ENCODE data around the gene NAV2. TPM values are rescaled to one million over a fixed set of nuclear protein-coding genes. Genes with fewer than 3 reads are reported as not detected.

The NAV2 gene
- total RNA-seq, 4 donors from 2014 or later: 9.6 to 40.0 (median 23.1) TPM

DNA sequence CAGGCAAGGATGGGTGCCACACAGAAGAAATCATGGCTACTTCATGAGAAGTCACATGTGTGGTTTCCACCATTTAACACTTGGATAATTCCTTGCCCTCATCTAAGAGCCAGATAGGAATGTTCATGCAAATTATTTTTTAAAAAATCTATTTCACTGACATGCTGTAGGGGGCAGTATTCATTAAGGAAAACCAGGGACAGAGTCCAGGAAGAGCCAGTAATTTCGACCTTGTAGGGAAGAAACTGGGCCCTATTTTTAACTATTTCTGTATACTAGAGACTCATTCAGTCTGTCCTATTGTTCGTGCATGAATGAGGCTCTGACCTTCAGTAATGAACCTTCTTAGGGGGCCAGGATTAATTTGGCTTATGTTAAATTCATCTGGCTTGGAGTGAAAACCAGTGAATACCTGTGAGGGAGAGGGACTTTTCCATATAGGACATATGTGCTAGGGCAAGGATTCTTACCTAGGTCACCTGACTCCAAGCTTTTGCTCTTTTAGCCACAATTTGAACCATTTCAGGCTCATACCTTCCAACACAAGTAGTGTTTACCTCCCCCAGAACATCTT lies 192.7 kb downstream of the NAV2 start:
- DNase-seq: no peak
- in situ Hi-C loops (cut with MboI; ENCODE audit: low pct_ligation_motif_present in 1 of 4, low pct_unique_long_range_greater_than_20kb in 1 of 4, low sequenced_read_pairs in 3 of 4) (loop anchor here in 1 of 4 donors (10.0 kb wide), 1 partner anchor 341 kb away; no protein-coding TSS in a partner anchor), intact Hi-C loops (cut with DNase I; ENCODE audit: low total_unique reads) (loop anchor here (5.0 kb wide), 1 partner anchor 338 kb away; no protein-coding TSS in a partner anchor)

DNA sequence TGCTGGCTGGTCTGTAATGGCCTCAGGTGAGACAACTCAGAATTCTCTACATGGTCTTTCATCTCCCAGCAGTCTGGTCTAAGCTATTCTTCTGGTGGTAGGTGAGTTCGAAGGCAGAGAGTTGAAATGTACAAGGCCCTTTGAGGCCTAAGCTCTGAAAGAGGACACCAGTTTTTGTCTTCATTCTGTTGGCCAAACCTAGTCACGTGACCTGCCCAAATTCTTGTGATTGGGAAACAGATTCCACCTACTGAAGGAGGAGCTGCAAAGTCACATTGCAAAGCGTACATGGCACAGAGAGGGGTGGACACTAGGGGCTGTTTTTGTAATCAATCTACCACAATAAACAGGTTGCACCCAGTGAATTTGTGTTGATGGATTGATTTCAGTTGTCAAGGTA lies 193.5 kb downstream of the NAV2 start:
- in situ Hi-C loops (cut with MboI; ENCODE audit: low pct_ligation_motif_present in 1 of 4, low pct_unique_long_range_greater_than_20kb in 1 of 4, low sequenced_read_pairs in 3 of 4): loop anchor here in 1 of 4 donors (10.0 kb wide), 1 partner anchor 341 kb away; no protein-coding TSS in a partner anchor
- WGBS, 2 donors (ENCODE audit: low coverage in 1 of 2): 90 to 92% methylated on average over 2 to 3 of the region's 3 CpGs
- no peak for DNase-seq
- intact Hi-C loops (cut with DNase I; ENCODE audit: low total_unique reads): loop anchor here (5.0 kb wide), 1 partner anchor 339 kb away; no protein-coding TSS in a partner anchor
- no peak overlapping the region for H3K4me3 ChIP-seq
- peaks cover 0 to 3% (median 0%) of the 10 kb centered on the region in 4 donors for H3K4me1 ChIP-seq
- TF ChIP-seq, protein P1, sequence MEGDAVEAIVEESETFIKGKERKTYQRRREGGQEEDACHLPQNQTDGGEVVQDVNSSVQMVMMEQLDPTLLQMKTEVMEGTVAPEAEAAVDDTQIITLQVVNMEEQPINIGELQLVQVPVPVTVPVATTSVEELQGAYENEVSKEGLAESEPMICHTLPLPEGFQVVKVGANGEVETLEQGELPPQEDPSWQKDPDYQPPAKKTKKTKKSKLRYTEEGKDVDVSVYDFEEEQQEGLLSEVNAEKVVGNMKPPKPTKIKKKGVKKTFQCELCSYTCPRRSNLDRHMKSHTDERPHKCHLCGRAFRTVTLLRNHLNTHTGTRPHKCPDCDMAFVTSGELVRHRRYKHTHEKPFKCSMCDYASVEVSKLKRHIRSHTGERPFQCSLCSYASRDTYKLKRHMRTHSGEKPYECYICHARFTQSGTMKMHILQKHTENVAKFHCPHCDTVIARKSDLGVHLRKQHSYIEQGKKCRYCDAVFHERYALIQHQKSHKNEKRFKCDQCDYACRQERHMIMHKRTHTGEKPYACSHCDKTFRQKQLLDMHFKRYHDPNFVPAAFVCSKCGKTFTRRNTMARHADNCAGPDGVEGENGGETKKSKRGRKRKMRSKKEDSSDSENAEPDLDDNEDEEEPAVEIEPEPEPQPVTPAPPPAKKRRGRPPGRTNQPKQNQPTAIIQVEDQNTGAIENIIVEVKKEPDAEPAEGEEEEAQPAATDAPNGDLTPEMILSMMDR (IDR thresholded peaks at IDR 0.05): no peak
- TF ChIP-seq POLR2A (IDR thresholded peaks at IDR 0.05): no peak
- TF ChIP-seq EP300 (IDR thresholded peaks at IDR 0.05; ENCODE audit: low read depth): no peak
- TF ChIP-seq POLR2AphosphoS5 (IDR thresholded peaks at IDR 0.05): no peak
- H3K36me3 ChIP-seq: no peaks in the 10 kb centered on the region
- no peaks in the 10 kb centered on the region for H3K9me3 ChIP-seq
- H3K27me3 ChIP-seq: no peaks in the 10 kb centered on the region
- peak overlapping the region in 1 of 4 donors; percentile 33 for H3K27ac ChIP-seq

More for the DNA sequence above, 192.7 kb downstream of the NAV2 start:
- peaks cover 0 to 4% (median 0%) of the 10 kb centered on the region in 4 donors for H3K4me1 ChIP-seq
- no peak for TF ChIP-seq POLR2A (IDR thresholded peaks at IDR 0.05)
- TF ChIP-seq, protein P1 (IDR thresholded peaks at IDR 0.05): peak; percentile 50 to 60 (median 58)
- TF ChIP-seq EP300 (IDR thresholded peaks at IDR 0.05; ENCODE audit: low read depth): no peak
- H3K36me3 ChIP-seq: no peaks in the 10 kb centered on the region
- WGBS, 2 donors (ENCODE audit: low coverage in 1 of 2): 21 to 27% methylated on average over 2 of the region's 2 CpGs
- no peak overlapping the region for H3K4me3 ChIP-seq
- H3K27ac ChIP-seq: peak overlapping the region in 2 of 4 donors; percentile 20 to 33
- no peaks in the 10 kb centered on the region for H3K27me3 ChIP-seq
- H3K9me3 ChIP-seq: no peaks in the 10 kb centered on the region

DNA sequence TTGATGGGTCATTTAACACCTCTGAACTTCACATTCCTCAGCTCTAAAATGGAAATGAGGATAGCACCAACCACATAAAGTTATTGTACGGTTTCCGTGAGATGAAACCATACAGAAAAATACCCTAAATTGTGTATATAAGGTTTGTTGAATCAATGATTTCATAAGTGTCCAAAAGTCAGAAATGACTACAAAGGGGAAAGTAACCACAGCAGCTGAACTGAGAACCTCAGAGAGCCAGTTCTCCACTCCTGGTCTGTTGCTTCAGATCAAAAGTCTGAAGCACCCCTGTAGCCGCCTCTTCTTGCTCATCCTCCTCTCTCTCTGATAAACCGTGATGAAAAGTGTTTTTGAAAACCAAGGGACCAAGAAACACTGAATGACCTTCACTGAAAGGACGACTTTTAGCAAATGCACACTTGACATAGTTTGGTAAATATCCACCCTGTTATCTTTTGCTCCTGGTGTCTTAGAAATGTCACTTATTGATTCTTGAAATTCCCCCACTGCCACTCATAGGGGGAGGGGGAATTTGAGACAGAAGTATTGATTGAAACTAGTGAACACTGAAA lies 194.5 kb downstream of the NAV2 start:
- H3K9me3 ChIP-seq: no peaks in the 10 kb centered on the region
- 70 to 76% methylated on average over 4 to 5 of the region's 5 CpGs for WGBS, 2 donors (ENCODE audit: low coverage in 1 of 2)
- H3K27me3 ChIP-seq: no peaks in the 10 kb centered on the region
- in situ Hi-C loops (cut with MboI; ENCODE audit: low pct_ligation_motif_present in 1 of 4, low pct_unique_long_range_greater_than_20kb in 1 of 4, low sequenced_read_pairs in 3 of 4): loop anchor here in 1 of 4 donors (10.0 kb wide), 1 partner anchor 342 kb away; no protein-coding TSS in a partner anchor
- H3K27ac ChIP-seq: no peak overlapping the region
- DNase-seq: no peak
- H3K4me3 ChIP-seq: no peak overlapping the region
- H3K36me3 ChIP-seq: no peaks in the 10 kb centered on the region
- peaks cover 0 to 5% (median 0%) of the 10 kb centered on the region in 4 donors for H3K4me1 ChIP-seq
- TF ChIP-seq POLR2AphosphoS5 (IDR thresholded peaks at IDR 0.05) (no peak), EP300 (IDR thresholded peaks at IDR 0.05; ENCODE audit: low read depth) (no peak)
- TF ChIP-seq, protein P1 (IDR thresholded peaks at IDR 0.05): no peak
- intact Hi-C loops (cut with DNase I; ENCODE audit: low total_unique reads): loop anchor here (5.0 kb wide), 1 partner anchor 340 kb away; no protein-coding TSS in a partner anchor

DNA sequence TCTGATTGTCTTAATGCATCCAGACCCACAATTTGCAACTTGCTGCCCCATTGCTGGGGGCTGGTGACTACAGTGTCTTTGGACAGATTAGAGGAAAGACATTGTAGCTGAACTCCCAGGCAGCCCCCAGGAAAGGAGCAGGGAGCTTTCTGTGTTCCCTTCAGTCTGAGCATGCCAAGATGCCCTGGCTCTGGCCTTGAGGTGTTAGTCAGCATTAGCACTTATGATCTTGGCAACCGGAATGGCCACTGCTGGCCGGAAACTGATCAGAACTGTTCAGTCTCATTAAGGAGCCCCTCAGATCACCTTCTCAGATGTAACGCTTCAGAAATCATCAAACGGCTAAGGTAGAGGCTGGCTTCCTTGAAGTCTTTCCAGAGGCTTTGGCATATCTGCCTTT lies 195.2 kb downstream of the NAV2 start:
- in situ Hi-C loops (cut with MboI; ENCODE audit: low pct_ligation_motif_present in 1 of 4, low pct_unique_long_range_greater_than_20kb in 1 of 4, low sequenced_read_pairs in 3 of 4) (loop anchor here in 1 of 4 donors (10.0 kb wide), 1 partner anchor 343 kb away; no protein-coding TSS in a partner anchor), intact Hi-C loops (cut with DNase I; ENCODE audit: low total_unique reads) (loop anchor here (5.0 kb wide), 1 partner anchor 341 kb away; no protein-coding TSS in a partner anchor)
- Histone ChIP-seq H3K4me1 (peaks cover 0 to 12% (median 0%) of the 10 kb centered on the region in 4 donors), H3K27ac (no peak overlapping the region), H3K27me3 (no peaks in the 10 kb centered on the region), H3K9me3 (no peaks in the 10 kb centered on the region), H3K36me3 (no peaks in the 10 kb centered on the region), H3K4me3 (no peak overlapping the region)
- no peak for TF ChIP-seq POLR2A (IDR thresholded peaks at IDR 0.05)
- no peak for TF ChIP-seq EP300 (IDR thresholded peaks at IDR 0.05; ENCODE audit: low read depth)
- TF ChIP-seq, protein P1 (IDR thresholded peaks at IDR 0.05): no peak
- no peak for TF ChIP-seq POLR2AphosphoS5 (IDR thresholded peaks at IDR 0.05)
- DNase-seq: no peak
- 73% methylated on average over 4 of the region's 4 CpGs; no CpG with 5 or more reads in 1 of the 2 donors for WGBS, 2 donors (ENCODE audit: low coverage in 1 of 2)

All from transverse colon (tissue), 4 donors.